GM12878 (cell line): ENCODE measurements around the gene ECI1. TPM values are rescaled to one million over a fixed set of nuclear protein-coding genes. Genes with fewer than 3 reads are reported as not detected.

Experiments used
- BHLHE40 ChIP-seq, 2 experiments: fragments of 450-650 bp in 1 of 2; IDR thresholded peaks; 2 replicates each; pipeline ENCODE4 v1.6.1; 2011 to 2017; ENCODE audit warnings: low read depth in 2 of 2, borderline replicate concordance in 1 of 2, improper control_type of control experiment in 1 of 2, low read length in 1 of 2, mild to moderate bottlenecking in 1 of 2
- E2F8 ChIP-seq: fragments of 450-650 bp; IDR thresholded peaks from 2 replicates; pipeline ENCODE4 v1.6.1; 2018; ENCODE audit warnings: mild to moderate bottlenecking, low read depth, moderate library complexity; ENCODE audit not compliant: partially characterized antibody
- EP300 ChIP-seq, 2 experiments: fragments of 150-350 bp in 1 of 2; IDR thresholded peaks; 2 replicates each; pipeline ENCODE4 v1.6.1; 2011 to 2012; ENCODE audit warnings: low read depth in 2 of 2, low read length in 2 of 2, borderline replicate concordance in 1 of 2, improper control_type of control experiment in 1 of 2, inconsistent platforms in 1 of 2; ENCODE audit not compliant: control insufficient read depth in 1 of 2
- MEF2B ChIP-seq: fragments of 450-650 bp; IDR thresholded peaks from 2 replicates; pipeline ENCODE4 v1.6.1; 2018; ENCODE audit warnings: mild to moderate bottlenecking, moderate library complexity; ENCODE audit not compliant: partially characterized antibody, poor library complexity, severe bottlenecking
- MTA2 ChIP-seq: fragments of 450-650 bp; IDR thresholded peaks from 2 replicates; pipeline ENCODE4 v1.6.1; 2016; ENCODE audit warnings: low read depth, mild to moderate bottlenecking, moderate library complexity
- PAX8 ChIP-seq: fragments of 450-650 bp; IDR thresholded peaks from 2 replicates; pipeline ENCODE4 v1.6.1; 2017; ENCODE audit warnings: mild to moderate bottlenecking, moderate library complexity
- POLR2A ChIP-seq: IDR thresholded peaks from 2 replicates; pipeline ENCODE4 v1.6.1; 2011; ENCODE audit warnings: low read depth, mild to moderate bottlenecking, low read length
- SIX5 ChIP-seq: IDR thresholded peaks from 2 replicates; pipeline ENCODE4 v1.6.1; 2011; ENCODE audit warnings: mild to moderate bottlenecking, low read depth, low read length, moderate library complexity; ENCODE audit not compliant: severe bottlenecking
- SMAD5 ChIP-seq: IDR thresholded peaks from 2 replicates; pipeline ENCODE4 v1.6.1; 2016; ENCODE audit warnings: antibody characterized with exemption, low read depth
- SMARCA5 ChIP-seq: fragments of 450-650 bp; IDR thresholded peaks from 2 replicates; pipeline ENCODE4 v1.6.1; 2017; ENCODE audit warnings: mild to moderate bottlenecking
- SREBF1 ChIP-seq: IDR thresholded peaks from 2 replicates; pipeline ENCODE4 v1.6.1; 2012; ENCODE audit warnings: mild to moderate bottlenecking, low read length
- SRF ChIP-seq, 2 experiments: IDR thresholded peaks; 2 replicates each; pipeline ENCODE4 v1.6.1; 2011; ENCODE audit warnings: low read depth in 2 of 2, low read length in 2 of 2, mild to moderate bottlenecking in 1 of 2, moderate library complexity in 1 of 2
- STAT1 ChIP-seq: fragments of 450-650 bp; conservative IDR thresholded peaks from 2 replicates; pipeline ENCODE4 v1.6.1; 2014; ENCODE audit warnings: antibody characterized with exemption, mild to moderate bottlenecking
- YY1 ChIP-seq: IDR thresholded peaks from 2 replicates; pipeline ENCODE4 v1.6.1; 2011; ENCODE audit warnings: low read depth, mild to moderate bottlenecking, low read length
- ZBED1 ChIP-seq: IDR thresholded peaks from 2 replicates; pipeline ENCODE4 v1.6.1; 2016; ENCODE audit warnings: borderline replicate concordance
- polyA plus RNA-seq, 11 experiments: library from polyadenylated mRNA; depleted of rRNA in 4 of 11; unstranded in 6 of 11; stranded (reverse) in 5 of 11; fragments of >200 nt; fragmentation: Nextera tagmentation in 4 of 11; fragmentation: Illumina TruSeq in 1 of 11; extraction: Ambion mirVana in 4 of 11; extraction: Trizol in 1 of 11; gene quantifications; 1 replicate in 1 of 11; 2 replicates in 10 of 11; pipeline versions ENCODE4 v1.2.1 to v1.2.3, GENCODE V29; 2011 to 2016; ENCODE audit warnings: inconsistent platforms in 2 of 11, missing spikeins in 2 of 11, low read depth in 1 of 11
- total RNA-seq, 4 experiments: library from RNA; depleted of rRNA in 3 of 4; stranded (reverse); fragments of >200 nt in 3 of 4; fragmentation: Illumina TruSeq in 1 of 4; extraction: Trizol in 1 of 4; gene quantifications; 2 replicates each; pipeline versions ENCODE4 v1.2.1 to v1.2.3, GENCODE V29; 2013 to 2021
- TF ChIP-seq, protein P1 (sequence below): IDR thresholded peaks from 2 replicates; pipeline ENCODE4 v1.6.1; 2012; ENCODE audit warnings: low read depth, low read length, improper control_type of control experiment
- TF ChIP-seq, protein P2 (sequence below): IDR thresholded peaks from 2 replicates; pipeline ENCODE4 v1.6.1; 2012; ENCODE audit warnings: low read length, inconsistent platforms

ECI1 gene
- total and polyA plus RNA-seq, 10 of the 15 experiments (the other 5 are each of a cell fraction or from before 2014, with no cell fraction given): 2.2 to 82.1 (median 24.8) TPM

DNA sequence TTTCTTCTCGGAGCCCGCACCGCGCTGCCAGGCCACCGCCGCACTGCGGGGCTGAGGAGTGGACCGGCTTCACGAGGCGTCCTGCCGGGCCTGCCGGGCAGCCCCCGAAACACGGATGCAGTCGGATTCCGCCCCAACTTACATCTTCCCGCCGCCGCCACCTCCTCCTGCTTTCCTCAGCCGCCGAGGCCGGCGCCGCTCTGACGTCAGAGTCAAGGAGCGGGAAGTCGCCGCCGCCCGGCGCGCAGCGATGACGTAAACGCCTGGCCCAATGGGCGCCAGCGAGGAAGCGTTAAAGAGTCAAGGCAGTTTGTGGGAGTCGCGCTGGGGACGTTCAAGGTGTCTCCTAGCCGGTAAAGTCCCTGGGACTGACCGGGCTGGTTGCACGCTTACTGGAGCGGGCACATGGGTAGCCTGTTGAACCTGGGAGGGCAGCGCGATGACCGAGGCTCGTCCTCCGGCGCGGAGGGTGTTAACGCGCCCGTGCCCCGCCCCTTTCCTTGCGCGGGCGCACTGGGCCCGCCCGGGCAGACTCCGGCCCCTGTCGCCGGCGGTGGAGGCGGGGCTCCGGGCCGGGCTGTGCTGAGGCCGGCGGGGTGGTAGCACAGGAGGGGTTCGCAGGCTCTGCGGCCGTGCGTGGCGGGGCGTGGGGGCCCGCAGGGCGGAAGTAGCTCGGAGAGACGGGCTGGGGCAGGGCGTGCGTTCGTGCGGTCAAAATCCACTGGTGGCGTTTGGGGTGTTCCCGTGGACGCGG lies 16.7 kb upstream of the ECI1 start, which contains the start of gene RNPS1 (continued):
- peak; percentile 93 for TF ChIP-seq E2F8
- TF ChIP-seq ZBED1: peak; percentile 41; the same call in 1 of the 2 replicates
- peak in 1 of 2 experiments; percentile 86; a peak in 2 of 4 replicates for TF ChIP-seq SRF (IDR thresholded peaks at IDR 0.05; ENCODE audit: low read depth in 2 of 2, low read length in 2 of 2)
- TF ChIP-seq SMAD5: peak; percentile 97
- peak; percentile 99 for TF ChIP-seq STAT1
- TF ChIP-seq, protein P1, sequence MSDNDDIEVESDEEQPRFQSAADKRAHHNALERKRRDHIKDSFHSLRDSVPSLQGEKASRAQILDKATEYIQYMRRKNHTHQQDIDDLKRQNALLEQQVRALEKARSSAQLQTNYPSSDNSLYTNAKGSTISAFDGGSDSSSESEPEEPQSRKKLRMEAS: peak; percentile 73
- no peak for TF ChIP-seq PAX8
- TF ChIP-seq SIX5: no peak
- TF ChIP-seq MTA2: peak; percentile 27; the same call in 1 of the 2 replicates
- TF ChIP-seq, protein P2, sequence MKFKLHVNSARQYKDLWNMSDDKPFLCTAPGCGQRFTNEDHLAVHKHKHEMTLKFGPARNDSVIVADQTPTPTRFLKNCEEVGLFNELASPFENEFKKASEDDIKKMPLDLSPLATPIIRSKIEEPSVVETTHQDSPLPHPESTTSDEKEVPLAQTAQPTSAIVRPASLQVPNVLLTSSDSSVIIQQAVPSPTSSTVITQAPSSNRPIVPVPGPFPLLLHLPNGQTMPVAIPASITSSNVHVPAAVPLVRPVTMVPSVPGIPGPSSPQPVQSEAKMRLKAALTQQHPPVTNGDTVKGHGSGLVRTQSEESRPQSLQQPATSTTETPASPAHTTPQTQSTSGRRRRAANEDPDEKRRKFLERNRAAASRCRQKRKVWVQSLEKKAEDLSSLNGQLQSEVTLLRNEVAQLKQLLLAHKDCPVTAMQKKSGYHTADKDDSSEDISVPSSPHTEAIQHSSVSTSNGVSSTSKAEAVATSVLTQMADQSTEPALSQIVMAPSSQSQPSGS: no peak
- peak; percentile 1 to 51; a peak in 2 of 4 replicates for TF ChIP-seq BHLHE40 (IDR thresholded peaks at IDR 0.05; ENCODE audit: borderline replicate concordance in 1 of 2, low read depth in 2 of 2, low read length in 1 of 2)
- TF ChIP-seq SREBF1: 0 out of 2 replicates have a peak, but pooled peaks have one; percentile 7
- 0 out of 4 replicates have a peak, but pooled peaks of 1 of the 2 experiments have one; percentile 10 for TF ChIP-seq EP300 (IDR thresholded peaks at IDR 0.05; ENCODE audit: borderline replicate concordance in 1 of 2, control insufficient read depth in 1 of 2, low read depth in 2 of 2, low read length in 2 of 2)
- TF ChIP-seq SMARCA5: peak; percentile 20
- no peak for TF ChIP-seq MEF2B
- TF ChIP-seq POLR2A: peak; percentile 96
- TF ChIP-seq YY1: peak; percentile 87
